Common myeloid progenitor, CD34-positive (primary cell): Measurements from ENCODE around the gene TBC1D9.

Experiments
- CTCF ChIA-PET: fragments of 350-600 bp; sonication (Branson Sonifier 250); formaldehyde crosslinking; loops from one replicate; lab custom pipeline; 2021; ENCODE audit warnings: antibody characterized with exemption; lab: Charles Lee
- POLR2A ChIA-PET: fragments of 350-600 bp; sonication (Branson Sonifier 250); formaldehyde crosslinking; loops from one replicate; lab custom pipeline; 2021; ENCODE audit warnings: antibody characterized with exemption; lab: Charles Lee
- DNase-seq, 3 donors: peaks; one replicate each; pipeline versions ENCODE4 v3.0.0 to v3.0.0-alpha.2; 2013
- H3K27ac ChIP-seq, 2 experiments: 1 replicate in 1 of 2; 2 replicates in 1 of 2; pipeline ENCODE4 v1.7.0; 2013; ENCODE audit warnings: inconsistent platforms in 2 of 2, low read length in 2 of 2, mild to moderate bottlenecking in 2 of 2, low read depth in 1 of 2, moderate library complexity in 1 of 2; ENCODE audit not compliant: severe bottlenecking in 2 of 2, insufficient read depth in 1 of 2, poor library complexity in 1 of 2
- H3K27me3 ChIP-seq, 5 experiments: replicated peaks in 2 of 5; 1 replicate in 3 of 5; 2 replicates in 2 of 5; pipeline versions ENCODE4 v1.6.1 to v1.7.0; 2013; ENCODE audit warnings: low read length in 4 of 5, mild to moderate bottlenecking in 2 of 5, moderate library complexity in 2 of 5, inconsistent platforms in 1 of 5; ENCODE audit not compliant: insufficient read depth in 5 of 5, control insufficient read depth in 4 of 5
- H3K36me3 ChIP-seq, 4 experiments: 1 replicate in 2 of 4; 2 replicates in 2 of 4; pipeline versions ENCODE4 v1.6.1 to v1.7.0; 2013; ENCODE audit warnings: low read length in 3 of 4, control low read depth in 1 of 4, mild to moderate bottlenecking in 1 of 4; ENCODE audit not compliant: control insufficient read depth in 4 of 4, insufficient read depth in 4 of 4
- H3K4me1 ChIP-seq, 4 experiments: 1 replicate in 3 of 4; 2 replicates in 1 of 4; pipeline versions ENCODE4 v1.6.1 to v1.7.1; 2013; ENCODE audit warnings: low read length in 3 of 4, mild to moderate bottlenecking in 3 of 4, control low read depth in 1 of 4, inconsistent platforms in 1 of 4, moderate library complexity in 1 of 4; ENCODE audit not compliant: control insufficient read depth in 4 of 4, insufficient read depth in 4 of 4; ENCODE audit errors: control extremely low read depth in 1 of 4
- H3K4me3 ChIP-seq, 7 experiments: 1 replicate in 4 of 7; 2 replicates in 3 of 7; pipeline versions ENCODE4 v1.5.1 to v1.7.0; 2013; ENCODE audit warnings: mild to moderate bottlenecking in 7 of 7, low read length in 6 of 7, moderate library complexity in 6 of 7, inconsistent platforms in 2 of 7, low read depth in 2 of 7, control low read depth in 1 of 7; ENCODE audit not compliant: insufficient read depth in 4 of 7, control insufficient read depth in 1 of 7; ENCODE audit errors: extremely low read depth in 1 of 7
- H3K9me3 ChIP-seq, 5 experiments: 1 replicate in 4 of 5; 2 replicates in 1 of 5; pipeline versions ENCODE4 v1.6.1 to v1.7.1; 2013; ENCODE audit warnings: low read length in 4 of 5, mild to moderate bottlenecking in 2 of 5, inconsistent platforms in 1 of 5, low read depth in 1 of 5, moderate library complexity in 1 of 5; ENCODE audit not compliant: control insufficient read depth in 4 of 5, insufficient read depth in 2 of 5; ENCODE audit errors: control extremely low read depth in 1 of 5
- WGBS: methylation state at CpG from one replicate; pipeline ENCODE4 v1.1.5; 2013; ENCODE audit not compliant: insufficient coverage; 5-methylcytosine and 5-hydroxymethylcytosine counted together

TBC1D9 gene

GRCh38 chr4:140688711-140689598 is 67.2 kb downstream of the TBC1D9 start:
- no peak for DNase-seq
- ChIA-PET CTCF (no interaction called here), POLR2A (interaction anchor here (0.5 kb wide), 1 partner anchor 20 kb away, joined by 3 read pairs; no protein-coding TSS in a partner anchor)
- H3K36me3 ChIP-seq = no peaks in the 10 kb centered on the region
- no peaks in the 10 kb centered on the region for H3K9me3 ChIP-seq
- no peak overlapping the region for H3K4me3 ChIP-seq
- peaks cover 0 to 2% (median 0%) of the 10 kb centered on the region in 5 experiments for H3K27me3 ChIP-seq
- no peaks in the 10 kb centered on the region for H3K4me1 ChIP-seq
- 98% methylated on average over 5 of the region's 6 CpGs for WGBS
- no peak overlapping the region for H3K27ac ChIP-seq

- Histone ChIP-seq H3K9me3 (no peaks in the 10 kb centered on the region), H3K4me3 (no peak overlapping the region), H3K36me3 (no peaks in the 10 kb centered on the region), H3K27ac (no peak overlapping the region), H3K27me3 (peaks cover 0 to 2% (median 0%) of the 10 kb centered on the region in 5 experiments), H3K4me1 (no peaks in the 10 kb centered on the region)
- ChIA-PET POLR2A (no interaction called here), CTCF (no interaction called here)
- DNase-seq = no peak
Measured at GRCh38 chr4:140686796-140687195, 69.4 kb downstream of the TBC1D9 start.

- CTCF ChIA-PET = no interaction called here
- H3K36me3 ChIP-seq = no peaks in the 10 kb centered on the region
- no peak overlapping the region for H3K4me3 ChIP-seq
- no peaks in the 10 kb centered on the region for H3K9me3 ChIP-seq
- no peak overlapping the region for H3K27ac ChIP-seq
- H3K27me3 ChIP-seq = peaks cover 0 to 2% (median 0%) of the 10 kb centered on the region in 5 experiments
- POLR2A ChIA-PET = no interaction called here
- DNase-seq = no peak
- no peaks in the 10 kb centered on the region for H3K4me1 ChIP-seq
Measured at GRCh38 chr4:140684314-140684713, 71.9 kb downstream of the TBC1D9 start.

GRCh38 chr4:140681201-140681600 is 75.0 kb downstream of the TBC1D9 start:
- Histone ChIP-seq H3K4me1 (no peaks in the 10 kb centered on the region), H3K27ac (no peak overlapping the region), H3K9me3 (no peaks in the 10 kb centered on the region), H3K36me3 (no peaks in the 10 kb centered on the region), H3K27me3 (no peaks in the 10 kb centered on the region), H3K4me3 (no peak overlapping the region)
- DNase-seq = no peak
- ChIA-PET POLR2A (no interaction called here), CTCF (no interaction called here)
- 100% methylated on average over 2 of the region's 3 CpGs for WGBS

- 100% methylated on average over 1 of the region's 1 CpG for WGBS
- ChIA-PET CTCF (no interaction called here), POLR2A (no interaction called here)
- no peaks in the 10 kb centered on the region for H3K9me3 ChIP-seq
- no peak for DNase-seq
- no peaks in the 10 kb centered on the region for H3K27me3 ChIP-seq
- no peaks in the 10 kb centered on the region for H3K36me3 ChIP-seq
- no peak overlapping the region for H3K4me3 ChIP-seq
- H3K4me1 ChIP-seq = no peaks in the 10 kb centered on the region
- H3K27ac ChIP-seq = no peak overlapping the region
Measured at GRCh38 chr4:140680686-140681085, 75.5 kb downstream of the TBC1D9 start.

- DNase-seq = no peak
- Histone ChIP-seq H3K36me3 (no peaks in the 10 kb centered on the region), H3K4me3 (no peak overlapping the region), H3K9me3 (no peaks in the 10 kb centered on the region), H3K4me1 (no peaks in the 10 kb centered on the region), H3K27ac (no peak overlapping the region), H3K27me3 (no peaks in the 10 kb centered on the region)
- POLR2A ChIA-PET = no interaction called here
- WGBS = 86% methylated on average over 2 of the region's 3 CpGs
- CTCF ChIA-PET = interaction anchor here (1.8 kb wide), 1 partner anchor 12 kb away, joined by 5 read pairs; no protein-coding TSS in a partner anchor
Measured at GRCh38 chr4:140679576-140679975, 76.6 kb downstream of the TBC1D9 start.

GRCh38 chr4:140675599-140676231 is 80.5 kb downstream of the TBC1D9 start:
- no peaks in the 10 kb centered on the region for H3K36me3 ChIP-seq
- H3K4me3 ChIP-seq = no peak overlapping the region
- H3K9me3 ChIP-seq = no peaks in the 10 kb centered on the region
- 88% methylated on average over 4 of the region's 4 CpGs for WGBS
- H3K27ac ChIP-seq = no peak overlapping the region
- H3K4me1 ChIP-seq = no peaks in the 10 kb centered on the region
- no peaks in the 10 kb centered on the region for H3K27me3 ChIP-seq
- ChIA-PET CTCF (no interaction called here), POLR2A (no interaction called here)
- DNase-seq = no peak
